Measurements from ENCODE around the gene DDB1. TPM values are rescaled to one million over a fixed set of nuclear protein-coding genes. Genes with fewer than 3 reads are reported as not detected.

The DDB1 gene
- total RNA-seq = 302 and 330 TPM in 2 replicates

DNA sequence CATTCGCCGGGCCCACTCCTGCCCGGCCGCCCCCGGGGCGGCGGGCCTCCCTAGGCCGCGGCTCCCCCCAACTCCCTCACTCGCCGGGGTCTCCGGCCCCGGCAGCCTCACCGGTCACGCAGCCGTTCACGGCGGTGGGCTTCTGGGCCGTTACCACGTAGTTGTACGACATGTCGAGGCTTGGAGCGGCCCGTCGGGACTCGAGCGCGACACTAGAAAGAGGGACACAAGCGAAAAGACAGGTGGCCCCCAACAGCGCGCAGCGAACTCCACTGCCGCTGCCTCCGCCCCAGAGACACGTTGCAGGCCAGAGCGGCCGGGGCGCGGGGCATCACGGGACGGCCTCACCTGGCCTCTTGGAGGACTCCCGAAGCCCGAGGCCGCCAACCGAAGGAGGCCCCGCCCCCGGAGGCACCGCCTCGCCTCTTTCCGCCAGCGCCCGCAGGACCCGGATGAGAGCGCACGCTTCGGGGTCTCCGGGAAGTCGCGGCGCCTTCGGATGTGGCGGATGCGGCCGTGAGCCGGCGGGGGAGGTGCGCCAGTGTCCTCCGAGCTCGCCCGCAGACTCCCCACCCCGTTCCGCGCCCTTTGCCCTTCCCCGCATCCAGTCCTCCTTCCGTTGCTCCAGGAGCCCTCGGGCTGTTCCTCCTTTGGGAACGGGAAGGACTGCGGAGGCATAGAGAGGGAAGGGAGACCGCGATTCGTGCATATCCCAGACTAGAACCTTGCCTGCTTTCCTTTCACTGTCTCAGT, at the start of gene DDB1, which contains the start of gene TKFC:
Gene DDB1 (minus strand): TSS at position 309 of the 753 bp plus-strand sequence. CDS start 137 bp downstream, at position 172.
Gene TKFC (plus strand): TSS at position 432 of the 753 bp plus-strand sequence. CDS start 1,501 bp downstream, outside the sequence.

GRCh38 chr11:61361741-61362541, 29.0 kb upstream of the DDB1 start, which contains the start of the genes CYB561A3 and TMEM138:
Gene CYB561A3 (minus strand): TSS chr11:61361882. CDS start chr11:61356713, 5,169 bp downstream.
Gene TMEM138 (plus strand): TSS chr11:61362374. CDS start chr11:61364391, 2,017 bp downstream.

GRCh38 chr11:61294717-61295595, 37.9 kb downstream of the DDB1 start, which contains the start of gene VWCE:
Gene VWCE (minus strand): TSS chr11:61295316. CDS start chr11:61295037, 279 bp downstream.

Other genes starting within 250 kb of the DDB1 start
- gene CD5, start 230.6 kb downstream of the DDB1 start, total RNA-seq = not detected in 2 replicates
- gene VPS37C, start 171.7 kb downstream of the DDB1 start, total RNA-seq = 10.4 and 15.4 TPM in 2 replicates
- gene PGA3, start 129.6 kb downstream of the DDB1 start, total RNA-seq = not detected in 2 replicates
- not detected in 2 replicates for gene PGA4, start 110.8 kb downstream of the DDB1 start, total RNA-seq
- gene PGA5, start 91.9 kb downstream of the DDB1 start, total RNA-seq = not detected in 2 replicates
- 1.6 and 1.8 TPM in 2 replicates for gene VWCE, start 37.8 kb downstream of the DDB1 start, total RNA-seq
- 24.3 and 25.9 TPM in 2 replicates for gene TKFC, start 123 bp upstream of the DDB1 start, total RNA-seq
- 51.0 and 168 TPM in 2 replicates for gene CYB561A3, start 28.8 kb upstream of the DDB1 start, total RNA-seq
- 25.7 and 38.9 TPM in 2 replicates for gene TMEM138, start 29.3 kb upstream of the DDB1 start, total RNA-seq
- gene TMEM216, start 59.5 kb upstream of the DDB1 start, total RNA-seq = 10.1 and 14.6 TPM in 2 replicates
- gene CPSF7, start 96.9 kb upstream of the DDB1 start, total RNA-seq = 19.6 and 22.0 TPM in 2 replicates
- gene SDHAF2, start 97.0 kb upstream of the DDB1 start, total RNA-seq = 24.3 and 36.8 TPM in 2 replicates
- gene LRRC10B, start 175.6 kb upstream of the DDB1 start, total RNA-seq = 0.09 TPM in 1 of 2 replicates, not detected in the other
- gene SYT7, start 248.0 kb upstream of the DDB1 start, total RNA-seq = 0.59 and 11.1 TPM in 2 replicates